Sigmoid colon (tissue), 7 donors: ENCODE results near the gene ZFAND2B. TPM values are rescaled to one million over a fixed set of nuclear protein-coding genes. Genes with fewer than 3 reads are reported as not detected.

ENCODE experiments used
- DNase-seq: peaks from one replicate; pipeline ENCODE4 v3.0.0-alpha.2; 2019
- H3K27ac ChIP-seq, 4 donors: fragments of 200-600 bp; sonication (generic); one replicate each; pipeline ENCODE4 v1.5.1; 2016 to 2019; ENCODE audit warnings: mild to moderate bottlenecking in 1 of 4
- H3K27me3 ChIP-seq, 3 donors: fragments of 200-600 bp; sonication (generic); one replicate each; pipeline ENCODE4 v1.5.1; 2019; ENCODE audit warnings: mild to moderate bottlenecking in 1 of 3
- H3K36me3 ChIP-seq, 4 donors: fragments of 200-600 bp; sonication (generic); one replicate each; pipeline ENCODE4 v1.5.1; 2016 to 2019
- H3K4me1 ChIP-seq, 4 donors: fragments of 200-600 bp; sonication (generic); one replicate each; pipeline ENCODE4 v1.5.1; 2017 to 2019
- H3K4me3 ChIP-seq, 4 donors: fragments of 200-600 bp; sonication (generic); one replicate each; pipeline ENCODE4 v1.5.1; 2017 to 2019; ENCODE audit warnings: mild to moderate bottlenecking in 2 of 4, moderate library complexity in 1 of 4
- H3K9me3 ChIP-seq, 4 donors: fragments of 200-600 bp in 3 of 4; sonication (generic) in 3 of 4; one replicate each; pipeline versions ENCODE4 v1.5.1 to v1.6.1; 2013 to 2019
- CTCF ChIP-seq, 4 experiments: fragments of 450-650 bp in 3 of 4; fragments of 200-600 bp in 1 of 4; IDR thresholded peaks; one replicate each; pipeline ENCODE4 v1.5.1; 2016 to 2019; ENCODE audit warnings: antibody characterized with exemption in 4 of 4, mild to moderate bottlenecking in 3 of 4, moderate library complexity in 2 of 4
- EP300 ChIP-seq, 4 donors: sonication (generic); formaldehyde crosslinking; IDR thresholded peaks; one replicate each; pipeline ENCODE4 v1.6.1; 2017; ENCODE audit warnings: antibody characterized with exemption in 4 of 4
- POLR2A ChIP-seq, 2 donors: fragments of 450-650 bp; IDR thresholded peaks; one replicate each; pipeline ENCODE4 v1.6.1; 2016; ENCODE audit warnings: antibody characterized with exemption in 2 of 2, mild to moderate bottlenecking in 2 of 2, moderate library complexity in 2 of 2
- POLR2AphosphoS5 ChIP-seq, 4 donors: sonication (generic); formaldehyde crosslinking; IDR thresholded peaks; one replicate each; pipeline ENCODE4 v1.6.1; 2017; ENCODE audit warnings: antibody characterized with exemption in 4 of 4
- WGBS, 2 donors: extraction: QIAGEN DNeasy Blood & Tissue Kit; methylation state at CpG; one replicate each; pipeline ENCODE4 v1.1.7; 2013; 5-methylcytosine and 5-hydroxymethylcytosine counted together
- intact Hi-C: fragments of 100-400 bp; cut with DNase I; formaldehyde crosslinking; loops from one replicate; pipeline ENCODE4 v1.15.1; 2023
- polyA plus RNA-seq, 3 donors: library from polyadenylated mRNA; stranded (reverse); fragments of 200-250 nt; gene quantifications; one replicate each; pipeline ENCODE4 v1.2.3, GENCODE V29; 2013
- total RNA-seq, 4 donors: library from RNA; depleted of rRNA; stranded (reverse); fragments of >200 nt; gene quantifications; one replicate each; pipeline ENCODE4 v1.1.0, GENCODE V29; 2016
- donor health status: healthy with polysubstance abuse.
- donor health status: Bipolar disorder and iron deficiency.
- donor health status: healthy.

The ZFAND2B gene
- total and polyA plus RNA-seq, 7 donors = 26.9 to 103 (median 52.4) TPM

GRCh38 chr2:219220652-219221402 is 14.2 kb downstream of the ZFAND2B start:
- intact Hi-C loops = loop anchor here (10.0 kb wide), 1 partner anchor 164 kb away; the partner anchor contains the start of gene DNPEP
- 95% methylated on average over 19 of the region's 19 CpGs for WGBS, 2 donors

GRCh38 chr2:219221957-219222518 is 15.5 kb downstream of the ZFAND2B start:
- Histone ChIP-seq H3K4me3 (no peak overlapping the region), H3K27ac (no peak overlapping the region), H3K36me3 (peaks cover 56 to 74% (median 61%) of the 10 kb centered on the region in 4 donors), H3K4me1 (peaks cover 0 to 31% (median 28%) of the 10 kb centered on the region in 4 donors), H3K27me3 (no peaks in the 10 kb centered on the region), H3K9me3 (no peaks in the 10 kb centered on the region)
- 95 to 96% methylated on average over 16 of the region's 16 CpGs for WGBS, 2 donors
- intact Hi-C loops = loop anchor here (10.0 kb wide), 1 partner anchor 163 kb away; the partner anchor contains the start of gene DNPEP
- no peak for DNase-seq
- TF ChIP-seq POLR2AphosphoS5 (IDR thresholded peaks at IDR 0.05) (no peak), EP300 (IDR thresholded peaks at IDR 0.05) (no peak), POLR2A (IDR thresholded peaks at IDR 0.05) (no peak), CTCF (IDR thresholded peaks at IDR 0.05) (no peak)

More at GRCh38 chr2:219220652-219221402, 14.2 kb downstream of the ZFAND2B start:
- no peak for DNase-seq
- Histone ChIP-seq H3K36me3 (peaks cover 56 to 62% (median 59%) of the 10 kb centered on the region in 4 donors), H3K4me1 (peaks cover 0 to 37% (median 32%) of the 10 kb centered on the region in 4 donors), H3K27me3 (no peaks in the 10 kb centered on the region), H3K9me3 (no peaks in the 10 kb centered on the region), H3K27ac (peak overlapping the region in 1 of 4 donors; percentile 8), H3K4me3 (no peak overlapping the region)
- TF ChIP-seq POLR2A (IDR thresholded peaks at IDR 0.05) (no peak), EP300 (IDR thresholded peaks at IDR 0.05) (no peak), CTCF (IDR thresholded peaks at IDR 0.05) (no peak), POLR2AphosphoS5 (IDR thresholded peaks at IDR 0.05) (no peak)

- no peak for DNase-seq
- Histone ChIP-seq H3K27ac (no peak overlapping the region), H3K4me1 (peaks cover 0 to 32% (median 30%) of the 10 kb centered on the region in 4 donors), H3K4me3 (no peak overlapping the region), H3K9me3 (no peaks in the 10 kb centered on the region), H3K27me3 (no peaks in the 10 kb centered on the region), H3K36me3 (peaks cover 56 to 76% (median 62%) of the 10 kb centered on the region in 4 donors)
- whole genome bisulfite sequencing, 2 donors = 95 to 96% methylated on average over 31 of the region's 31 CpGs
- no peak for TF ChIP-seq POLR2A (IDR thresholded peaks at IDR 0.05)
- no peak for TF ChIP-seq POLR2AphosphoS5 (IDR thresholded peaks at IDR 0.05)
- no peak for TF ChIP-seq EP300 (IDR thresholded peaks at IDR 0.05)
- no peak for TF ChIP-seq CTCF (IDR thresholded peaks at IDR 0.05)
- intact Hi-C loops = loop anchor here (10.0 kb wide), 1 partner anchor 161 kb away; the partner anchor contains the start of gene DNPEP
These were observed 17.4 kb downstream of the ZFAND2B start for GRCh38 chr2:219223831-219224610.

- no peaks in the 10 kb centered on the region for H3K9me3 ChIP-seq
- H3K36me3 ChIP-seq = peaks cover 53 to 69% (median 56%) of the 10 kb centered on the region in 4 donors
- peaks cover 0 to 24% (median 20%) of the 10 kb centered on the region in 4 donors for H3K4me1 ChIP-seq
- H3K27me3 ChIP-seq = no peaks in the 10 kb centered on the region
- TF ChIP-seq POLR2A (IDR thresholded peaks at IDR 0.05) (no peak), CTCF (IDR thresholded peaks at IDR 0.05) (no peak), EP300 (IDR thresholded peaks at IDR 0.05) (no peak), POLR2AphosphoS5 (IDR thresholded peaks at IDR 0.05) (no peak)
- intact Hi-C loops = loop anchor here (10.0 kb wide), 1 partner anchor 159 kb away; the partner anchor contains the start of gene DNPEP
- 78 to 86% methylated on average over 3 of the region's 3 CpGs for WGBS, 2 donors
- no peak overlapping the region for H3K4me3 ChIP-seq
- H3K27ac ChIP-seq = no peak overlapping the region
- DNase-seq = no peak
These were observed 18.8 kb downstream of the ZFAND2B start for GRCh38 chr2:219225350-219225749.
